Skeletal muscle tissue (tissue), 4 donors: Measurements from ENCODE around the gene WDR64. TPM values are rescaled to one million over a fixed set of nuclear protein-coding genes. Genes with fewer than 3 reads are reported as not detected.
"Not testable (repeated sequence)": the region's sequence is repeated elsewhere in the genome, so short reads cannot be mapped to it uniquely, and the experiment has no call there.

ENCODE experiments used
- H3K27ac ChIP-seq: one replicate; pipeline ENCODE4 v1.7.0; 2013; ENCODE audit warnings: mild to moderate bottlenecking, low read depth, low read length, inconsistent platforms
- H3K27me3 ChIP-seq, 3 donors: one replicate each; pipeline ENCODE4 v1.7.0; 2013; ENCODE audit warnings: low read length in 3 of 3; ENCODE audit not compliant: control insufficient read depth in 3 of 3, insufficient read depth in 3 of 3
- H3K36me3 ChIP-seq, 3 donors: one replicate each; pipeline ENCODE4 v1.7.0; 2013; ENCODE audit warnings: low read length in 3 of 3; ENCODE audit not compliant: control insufficient read depth in 3 of 3, insufficient read depth in 3 of 3
- H3K4me1 ChIP-seq, 3 donors: one replicate each; pipeline ENCODE4 v1.7.0; 2013; ENCODE audit warnings: low read length in 3 of 3, mild to moderate bottlenecking in 3 of 3; ENCODE audit not compliant: control insufficient read depth in 3 of 3, insufficient read depth in 3 of 3
- H3K4me3 ChIP-seq, 3 donors: one replicate each; pipeline ENCODE4 v1.7.0; 2013; ENCODE audit warnings: low read length in 3 of 3
- H3K9ac ChIP-seq, 3 donors: one replicate each; pipeline ENCODE4 v1.7.0; 2013; ENCODE audit warnings: low read length in 3 of 3, mild to moderate bottlenecking in 3 of 3, moderate library complexity in 2 of 3, low read depth in 1 of 3
- H3K9me3 ChIP-seq, 3 donors: one replicate each; pipeline ENCODE4 v1.7.0; 2013; ENCODE audit warnings: low read length in 3 of 3; ENCODE audit not compliant: control insufficient read depth in 3 of 3
- total RNA-seq: library from RNA; depleted of rRNA; stranded (reverse); fragments of >200 nt; gene quantifications from one replicate; pipeline ENCODE4 v1.2.3, GENCODE V29; 2014
- donor health status: Osteomylitis.

Gene WDR64
- total RNA-seq, 1 donor from 2014 or later: not detected

DNA sequence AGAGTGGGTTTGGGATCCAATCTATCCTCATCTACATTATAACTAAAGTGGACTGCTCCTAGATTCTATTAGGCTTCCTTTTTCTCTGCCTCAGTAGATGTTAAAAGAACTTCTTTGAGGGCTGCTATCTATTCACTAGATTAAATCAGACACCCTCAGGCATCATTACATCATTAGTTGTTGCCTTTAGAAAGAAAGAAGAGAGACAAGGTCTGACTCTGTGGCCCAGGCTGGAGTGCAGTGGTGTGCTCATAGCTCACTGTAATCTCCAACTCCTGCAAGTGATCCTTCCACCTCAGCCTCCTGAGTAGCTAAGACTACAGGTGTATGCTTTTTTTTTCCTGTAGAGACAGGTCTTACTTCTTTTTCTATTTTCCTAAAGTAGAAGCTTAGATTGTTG lies 124.8 kb downstream of the WDR64 start:
- Histone ChIP-seq H3K27ac (no peak overlapping the region), H3K4me3 (no peak overlapping the region), H3K9me3 (no peaks in the 10 kb centered on the region), H3K4me1 (no peaks in the 10 kb centered on the region), H3K27me3 (no peaks in the 10 kb centered on the region), H3K36me3 (no peaks in the 10 kb centered on the region), H3K9ac (no peak overlapping the region)

DNA sequence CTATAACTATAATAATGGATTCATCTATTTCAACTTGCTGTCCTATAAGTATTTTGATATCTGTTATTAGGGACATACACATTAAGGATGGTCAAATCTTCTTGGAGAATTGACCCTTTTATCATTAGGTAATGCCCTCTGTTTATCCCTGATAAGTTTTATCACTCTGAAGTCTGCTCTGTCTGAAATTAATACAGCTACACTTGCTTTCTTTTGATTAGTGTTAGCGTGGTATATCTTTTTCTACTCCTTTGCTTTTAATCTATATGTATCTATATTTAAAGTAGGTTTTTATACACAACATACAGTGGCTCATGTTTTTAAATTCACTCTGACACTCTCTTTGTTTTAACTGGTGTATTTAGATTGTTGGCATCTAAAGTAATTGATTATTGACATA lies 126.0 kb downstream of the WDR64 start:
- Histone ChIP-seq H3K27me3 (no peaks in the 10 kb centered on the region), H3K9ac (no peak overlapping the region), H3K4me1 (no peaks in the 10 kb centered on the region), H3K36me3 (no peaks in the 10 kb centered on the region), H3K9me3 (no peaks in the 10 kb centered on the region), H3K27ac (no peak overlapping the region), H3K4me3 (no peak overlapping the region)

DNA sequence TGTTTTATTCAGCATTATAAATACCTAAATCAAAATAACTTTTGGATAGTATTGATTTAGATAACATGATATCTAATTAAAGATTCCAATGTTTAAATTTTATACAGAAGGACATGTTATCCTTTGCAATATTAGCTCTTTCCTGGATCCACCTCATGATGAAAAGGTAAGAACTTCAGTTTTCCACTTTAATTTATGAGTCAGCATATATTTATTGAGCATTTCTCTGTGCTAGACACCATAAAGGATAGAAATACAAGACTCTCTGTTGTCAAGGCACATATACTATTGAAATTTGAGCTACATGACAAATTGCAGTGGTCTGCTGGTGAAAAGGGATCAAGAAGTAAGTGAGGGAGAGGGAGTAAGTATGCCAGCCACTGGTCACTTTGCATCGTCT lies 127.8 kb downstream of the WDR64 start:
- Histone ChIP-seq H3K4me1 (no peaks in the 10 kb centered on the region), H3K36me3 (no peaks in the 10 kb centered on the region), H3K27me3 (no peaks in the 10 kb centered on the region), H3K4me3 (no peak overlapping the region), H3K9ac (no peak overlapping the region), H3K9me3 (no peaks in the 10 kb centered on the region), H3K27ac (no peak overlapping the region)

DNA sequence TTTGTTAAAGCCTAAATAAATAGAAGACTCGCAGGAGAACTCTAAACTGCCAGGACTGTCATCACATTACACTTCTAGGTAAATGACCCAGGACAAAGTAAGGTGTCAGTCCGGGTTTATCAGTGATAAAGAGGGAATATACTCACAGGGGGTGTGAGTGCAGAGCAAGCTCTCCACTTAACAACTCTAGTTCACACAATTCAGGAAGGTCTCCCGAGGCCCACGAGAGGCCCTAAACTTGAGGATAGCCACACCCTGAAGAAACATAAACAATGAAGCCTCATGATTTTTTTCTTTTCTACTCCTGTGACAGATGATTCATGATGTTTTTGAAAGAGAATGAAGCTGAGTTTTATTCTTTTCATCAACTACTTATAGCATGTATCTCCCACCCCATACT lies 130.3 kb downstream of the WDR64 start:
- Histone ChIP-seq H3K9ac (no peak overlapping the region), H3K4me3 (no peak overlapping the region), H3K36me3 (no peaks in the 10 kb centered on the region), H3K9me3 (no peaks in the 10 kb centered on the region), H3K27ac (no peak overlapping the region), H3K4me1 (no peaks in the 10 kb centered on the region), H3K27me3 (no peaks in the 10 kb centered on the region)

DNA sequence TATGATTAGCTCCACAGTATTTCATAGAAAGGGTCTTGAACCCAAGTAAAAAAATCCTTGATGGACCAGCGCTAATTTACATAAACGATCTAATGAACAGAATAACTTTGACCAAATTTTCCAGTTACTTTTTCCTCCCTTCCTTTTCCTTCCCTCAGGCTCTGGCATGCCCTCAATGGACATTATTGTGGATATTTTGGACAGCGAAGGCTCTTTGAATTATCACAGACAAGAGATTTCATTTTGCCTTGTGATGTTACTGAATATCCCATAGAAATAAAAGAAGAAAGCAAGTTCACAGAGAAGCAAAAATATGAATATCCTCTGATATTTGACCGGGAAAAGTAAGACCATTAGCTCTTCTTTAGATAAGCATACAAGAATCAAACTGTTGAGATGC lies 135.6 kb downstream of the WDR64 start:
- Histone ChIP-seq H3K4me1 (no peaks in the 10 kb centered on the region), H3K9me3 (no peaks in the 10 kb centered on the region), H3K27ac (no peak overlapping the region), H3K36me3 (no peaks in the 10 kb centered on the region), H3K4me3 (no peak overlapping the region), H3K9ac (no peak overlapping the region), H3K27me3 (no peaks in the 10 kb centered on the region)

DNA sequence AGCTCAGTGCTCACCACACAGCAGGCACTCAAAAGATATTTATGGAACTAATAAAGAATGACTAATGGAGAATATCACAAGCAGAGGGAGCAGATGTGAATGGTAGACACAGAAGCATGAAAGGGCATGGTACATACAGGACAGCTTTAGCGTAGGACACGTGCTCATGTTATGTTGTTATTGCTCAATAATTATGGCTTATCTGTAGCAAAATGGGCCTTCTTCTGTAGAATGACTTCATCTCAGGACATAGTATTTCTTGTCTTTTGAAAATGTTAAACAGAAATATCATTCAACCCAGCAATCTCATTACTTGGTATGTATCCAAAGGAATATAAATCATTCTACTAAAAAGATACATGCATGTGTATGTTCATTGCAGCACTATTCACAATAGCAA lies 137.0 kb downstream of the WDR64 start:
- no peak overlapping the region for H3K27ac ChIP-seq
- H3K4me1 ChIP-seq: no peaks in the 10 kb centered on the region
- no peaks in the 10 kb centered on the region for H3K36me3 ChIP-seq
- no peak overlapping the region for H3K9ac ChIP-seq
- H3K27me3 ChIP-seq: no peaks in the 10 kb centered on the region
- H3K4me3 ChIP-seq: no peak overlapping the region
- H3K9me3 ChIP-seq: no peaks in the 10 kb centered on the region

DNA sequence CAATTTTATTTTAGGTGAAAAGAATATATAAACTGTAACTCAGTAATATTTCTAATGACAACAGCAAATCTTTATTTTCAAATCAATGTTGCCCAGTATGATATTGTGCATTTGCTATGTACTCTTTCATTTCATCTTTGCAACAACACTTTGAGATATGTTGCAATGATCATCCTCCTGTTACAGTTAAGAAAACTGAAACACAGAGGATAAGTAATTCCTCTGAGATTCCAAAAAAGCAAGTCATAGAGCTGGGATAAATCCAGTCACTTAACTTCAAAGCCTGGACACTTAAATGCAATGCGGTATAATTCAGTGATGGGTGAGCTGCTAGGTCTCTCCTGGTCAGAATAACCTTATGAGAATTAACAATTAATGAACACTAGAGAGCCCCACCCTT lies 147.3 kb downstream of the WDR64 start:
- no peaks in the 10 kb centered on the region for H3K9me3 ChIP-seq
- H3K4me3 ChIP-seq: no peak overlapping the region
- no peaks in the 10 kb centered on the region for H3K4me1 ChIP-seq
- no peak overlapping the region for H3K9ac ChIP-seq
- H3K27ac ChIP-seq: no peak overlapping the region
- no peaks in the 10 kb centered on the region for H3K36me3 ChIP-seq
- no peaks in the 10 kb centered on the region for H3K27me3 ChIP-seq

DNA sequence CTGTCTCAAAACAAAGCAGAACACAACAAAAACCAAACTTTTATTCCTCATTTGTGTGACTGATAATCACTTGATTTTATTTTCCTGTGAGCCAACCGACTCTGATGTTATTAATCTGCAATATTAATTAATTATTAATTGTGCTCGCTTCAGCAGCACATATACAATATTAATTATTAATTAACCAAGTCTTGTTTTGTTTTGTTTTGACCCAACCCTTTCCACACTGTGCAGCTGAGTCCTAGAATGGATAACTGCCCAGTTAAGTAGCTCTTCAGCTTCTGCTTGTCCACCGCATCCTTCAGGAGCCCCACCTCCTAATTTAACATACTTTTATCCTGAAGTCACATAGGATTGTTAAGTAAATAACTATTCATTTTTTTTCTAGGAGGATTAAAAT lies 148.6 kb downstream of the WDR64 start:
- Histone ChIP-seq H3K4me3 (no peak overlapping the region), H3K27me3 (no peaks in the 10 kb centered on the region), H3K9me3 (no peaks in the 10 kb centered on the region), H3K36me3 (no peaks in the 10 kb centered on the region), H3K4me1 (no peaks in the 10 kb centered on the region), H3K27ac (no peak overlapping the region), H3K9ac (no peak overlapping the region)

DNA sequence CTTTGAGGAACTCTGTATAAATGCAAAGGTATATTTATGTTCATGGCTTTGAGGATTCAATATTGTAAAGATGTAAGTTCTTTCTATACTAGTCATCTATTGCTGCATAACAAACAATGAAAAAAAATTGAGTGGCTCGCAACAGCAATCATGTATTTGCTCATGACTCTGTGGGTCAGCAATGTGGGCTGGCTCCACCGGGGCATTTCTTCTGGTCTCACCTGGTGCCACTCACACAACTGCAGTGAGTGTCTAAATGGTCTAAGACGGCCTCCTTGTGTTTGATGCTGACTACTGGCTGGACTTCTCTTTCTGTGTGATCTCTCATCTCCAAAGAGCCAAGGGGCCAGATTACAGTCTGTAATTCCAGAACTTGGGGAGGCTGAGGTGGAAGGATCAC lies 150.8 kb downstream of the WDR64 start:
- H3K4me1 ChIP-seq: no peaks in the 10 kb centered on the region
- H3K36me3 ChIP-seq: no peaks in the 10 kb centered on the region
- no peak overlapping the region for H3K27ac ChIP-seq
- H3K27me3 ChIP-seq: no peaks in the 10 kb centered on the region
- no peaks in the 10 kb centered on the region for H3K9me3 ChIP-seq
- no peak overlapping the region for H3K9ac ChIP-seq
- H3K4me3 ChIP-seq: no peak overlapping the region

DNA sequence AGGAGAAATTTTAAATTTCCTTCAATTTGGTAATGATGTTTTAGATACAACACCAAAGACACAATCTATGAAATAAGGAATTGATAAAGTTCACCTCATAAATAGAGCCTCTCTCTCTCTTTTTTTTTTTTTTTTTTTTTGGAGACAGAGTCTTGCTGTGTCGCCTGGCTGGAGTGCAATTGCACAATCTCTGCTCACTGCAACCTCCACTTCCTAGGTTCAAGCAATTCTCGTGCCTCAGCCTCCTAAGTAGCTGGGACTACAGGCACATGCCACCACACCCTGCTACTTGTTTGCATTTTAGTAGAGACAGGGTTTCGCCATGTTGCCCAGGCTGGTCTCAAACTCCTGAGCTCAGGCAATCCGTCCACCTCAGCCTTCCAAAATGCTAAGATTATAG lies 152.6 kb downstream of the WDR64 start:
- H3K9ac ChIP-seq, H3K9me3 ChIP-seq, H3K4me3 ChIP-seq, H3K4me1 ChIP-seq, H3K27ac ChIP-seq, H3K27me3 ChIP-seq, H3K36me3 ChIP-seq: not testable (repeated sequence)

DNA sequence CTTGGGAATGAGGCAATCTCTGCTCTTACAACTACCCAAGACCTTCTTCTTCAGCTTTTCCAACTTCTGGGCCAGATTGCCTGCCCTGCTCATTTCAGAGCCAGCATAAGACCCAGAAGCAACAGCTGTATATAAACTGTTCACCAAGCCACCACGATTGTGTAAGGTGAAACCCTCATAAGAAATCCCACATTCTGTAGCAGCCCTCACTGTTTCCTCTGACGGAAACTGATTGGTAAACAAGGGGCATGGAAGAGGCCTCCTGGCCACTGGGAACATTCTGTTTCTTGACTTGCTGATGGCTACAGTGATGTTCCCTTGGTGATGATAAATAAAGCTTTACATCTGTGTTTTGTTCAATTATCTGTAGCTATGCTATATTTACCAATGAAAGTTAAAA lies 156.2 kb downstream of the WDR64 start:
- H3K9ac ChIP-seq: no peak overlapping the region
- no peaks in the 10 kb centered on the region for H3K4me1 ChIP-seq
- H3K9me3 ChIP-seq: no peaks in the 10 kb centered on the region
- H3K4me3 ChIP-seq: no peak overlapping the region
- H3K27me3 ChIP-seq: peaks cover 0 to 4% (median 0%) of the 10 kb centered on the region in 3 donors
- H3K36me3 ChIP-seq: no peaks in the 10 kb centered on the region
- H3K27ac ChIP-seq: no peak overlapping the region
